GM18526 (cell line): ENCODE data around the gene PWWP2A.
A peak's percentile ranks its signal among the peaks of the same experiment; 100 is the strongest.

Source experiments
- POLR2A ChIP-seq: IDR thresholded peaks from 3 replicates; pipeline ENCODE4 v1.6.1; 2011; ENCODE audit not compliant: insufficient read length; ENCODE audit errors: extremely low read depth

The PWWP2A gene

DNA sequence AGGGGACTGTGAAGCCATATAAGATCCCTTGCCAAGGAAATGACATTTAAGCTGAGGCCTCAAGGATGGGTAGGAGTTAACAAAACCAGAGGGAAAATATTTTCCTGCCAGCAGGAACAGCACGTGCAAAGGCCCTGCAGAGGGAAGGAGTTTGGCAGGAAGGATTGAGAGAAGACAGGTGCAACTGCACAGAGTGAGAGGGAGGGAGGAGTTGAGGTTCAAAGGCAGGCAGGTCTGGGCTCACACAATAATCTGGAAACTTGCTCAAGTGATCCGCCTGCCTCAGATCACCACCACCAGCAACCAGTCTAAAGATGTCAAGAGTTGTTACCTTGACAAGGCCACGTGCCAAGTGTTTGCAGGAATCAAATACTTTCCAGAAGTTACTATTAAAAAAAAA, 31.1 kb upstream of the PWWP2A start:
- no peak for TF ChIP-seq POLR2A

DNA sequence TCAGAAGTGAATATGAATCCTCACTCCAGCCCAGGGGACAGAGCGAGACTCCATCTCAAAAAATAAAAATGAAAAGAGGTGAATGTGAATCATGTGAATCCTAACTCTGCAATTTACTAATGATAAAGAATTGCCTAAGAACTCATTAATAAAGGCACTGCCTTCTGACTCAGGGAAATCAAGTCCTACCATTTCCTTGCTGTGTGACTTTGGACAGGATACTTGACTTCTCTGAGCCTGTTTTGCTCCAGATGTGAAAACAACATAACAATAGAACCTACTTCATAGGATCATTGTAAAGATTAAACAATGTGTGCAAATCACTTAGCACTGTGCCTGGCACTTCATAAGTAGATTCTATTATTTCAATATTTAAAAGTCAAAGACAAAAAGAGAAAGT, 15.1 kb upstream of the PWWP2A start:
- TF ChIP-seq POLR2A = no peak

DNA sequence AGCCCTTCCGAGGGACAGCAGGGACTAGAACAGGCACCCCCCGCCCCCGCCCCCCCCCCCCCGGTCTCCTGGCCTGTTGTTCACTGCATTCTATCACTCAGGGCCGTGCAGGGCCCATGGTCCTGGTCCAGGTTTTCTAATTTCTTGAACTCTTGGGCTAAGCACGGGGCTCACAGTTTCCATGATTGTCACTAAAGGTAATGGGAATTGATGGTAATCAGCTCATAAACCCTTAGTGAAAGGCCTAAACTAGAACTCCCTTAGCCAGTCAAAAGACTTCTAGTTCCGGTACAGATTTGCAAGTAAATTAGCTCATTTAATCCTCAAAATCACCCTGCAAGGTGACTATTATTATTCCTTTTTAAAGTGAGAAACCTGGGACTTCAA, 14.7 kb upstream of the PWWP2A start:
- TF ChIP-seq POLR2A = no peak

DNA sequence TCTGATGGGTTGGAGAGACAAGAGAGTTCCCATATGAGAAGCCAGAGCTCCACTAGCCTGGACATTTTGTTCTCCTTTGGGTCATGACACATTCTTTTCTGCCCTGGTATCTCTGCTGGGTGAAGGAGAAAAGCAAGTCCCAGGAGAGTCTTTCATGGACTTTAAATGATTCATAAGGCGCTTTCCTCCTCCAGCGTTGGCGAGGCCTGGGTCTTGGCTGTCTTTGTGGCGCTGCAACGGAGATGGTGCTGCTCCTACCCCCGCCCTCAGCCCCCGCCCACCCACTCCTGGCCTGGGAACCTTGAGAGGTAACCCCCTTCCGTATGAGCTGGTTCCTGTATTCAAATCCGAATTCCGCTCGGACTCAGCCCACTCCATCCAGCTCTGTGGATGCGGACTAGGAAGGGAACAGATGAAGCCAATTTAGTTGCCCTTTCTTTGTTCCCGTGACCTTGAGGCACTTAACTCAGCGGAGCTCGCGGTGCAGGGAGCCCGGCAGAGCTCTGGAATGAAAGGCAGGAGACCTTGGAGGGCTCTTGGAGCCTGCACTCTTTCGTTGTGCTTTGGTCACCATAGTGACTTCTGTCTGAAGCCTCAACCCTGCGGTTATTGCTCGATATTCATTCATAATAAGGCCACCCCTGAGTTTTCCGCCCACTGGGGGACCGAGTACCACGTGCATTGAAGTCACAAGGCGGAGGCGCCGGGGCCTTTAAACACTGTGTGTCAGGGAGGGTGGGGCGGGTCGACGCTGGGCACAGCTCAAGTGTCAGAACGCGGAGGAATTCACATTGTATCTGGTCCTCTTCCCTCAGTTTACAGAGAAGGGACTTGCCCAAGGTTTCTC, 14.0 kb upstream of the PWWP2A start:
- TF ChIP-seq POLR2A = no peak

DNA sequence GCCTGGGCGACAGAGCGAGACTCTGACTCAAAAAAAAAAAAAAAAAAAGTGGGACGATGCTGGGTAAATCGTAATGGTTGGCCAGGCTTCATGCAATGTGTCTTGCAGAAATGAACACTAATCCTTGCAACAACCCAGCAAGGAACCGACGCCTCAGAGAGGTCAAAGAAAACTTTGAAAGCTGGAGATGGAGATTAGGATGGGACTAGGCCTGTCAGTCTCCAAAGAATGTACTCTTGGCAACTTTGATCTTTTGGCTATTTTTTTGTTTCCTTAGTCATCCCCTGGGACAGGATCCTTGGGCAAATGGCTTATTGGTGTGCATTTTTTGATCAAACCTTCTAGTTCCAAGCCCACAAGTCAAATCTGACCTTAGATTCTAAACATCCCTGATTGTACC, 10.6 kb upstream of the PWWP2A start:
- no peak for TF ChIP-seq POLR2A

DNA sequence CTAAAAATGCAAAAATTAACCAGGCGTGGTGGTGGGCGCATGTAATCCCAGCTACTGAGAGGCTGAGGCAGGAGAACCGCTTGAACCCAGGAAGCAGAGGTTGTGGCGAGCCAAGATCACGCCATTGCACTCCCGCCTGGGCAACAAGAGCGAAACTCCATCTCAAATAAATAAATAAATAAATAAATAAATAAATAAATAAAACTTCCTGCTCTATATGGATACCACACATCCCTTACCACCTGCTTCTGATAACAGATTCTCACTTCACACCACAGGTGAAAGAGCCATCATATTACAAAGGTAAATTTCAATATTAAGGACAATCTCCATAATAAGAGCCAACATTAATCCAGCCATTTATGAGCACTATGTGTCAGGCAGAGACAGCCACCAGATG, 9.4 kb upstream of the PWWP2A start:
- no peak for TF ChIP-seq POLR2A

DNA sequence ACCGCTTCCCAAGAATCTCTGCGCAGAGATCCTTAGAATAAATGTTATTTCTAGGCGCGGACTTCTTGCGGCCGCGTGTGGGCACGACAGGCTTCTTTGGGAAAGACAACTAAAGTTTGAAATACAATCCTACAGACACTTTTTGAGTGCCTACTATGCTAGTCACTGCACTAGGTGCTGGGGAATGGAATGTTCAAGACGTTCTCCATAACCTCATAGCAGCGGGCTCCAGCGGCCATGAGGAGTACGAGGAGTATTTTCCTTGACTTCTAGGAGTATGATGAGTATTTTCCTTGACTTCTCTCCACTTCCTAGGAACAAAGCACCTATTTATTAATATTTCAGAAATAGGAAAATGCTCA, 636 bp upstream of the PWWP2A start:
- TF ChIP-seq POLR2A = no peak

DNA sequence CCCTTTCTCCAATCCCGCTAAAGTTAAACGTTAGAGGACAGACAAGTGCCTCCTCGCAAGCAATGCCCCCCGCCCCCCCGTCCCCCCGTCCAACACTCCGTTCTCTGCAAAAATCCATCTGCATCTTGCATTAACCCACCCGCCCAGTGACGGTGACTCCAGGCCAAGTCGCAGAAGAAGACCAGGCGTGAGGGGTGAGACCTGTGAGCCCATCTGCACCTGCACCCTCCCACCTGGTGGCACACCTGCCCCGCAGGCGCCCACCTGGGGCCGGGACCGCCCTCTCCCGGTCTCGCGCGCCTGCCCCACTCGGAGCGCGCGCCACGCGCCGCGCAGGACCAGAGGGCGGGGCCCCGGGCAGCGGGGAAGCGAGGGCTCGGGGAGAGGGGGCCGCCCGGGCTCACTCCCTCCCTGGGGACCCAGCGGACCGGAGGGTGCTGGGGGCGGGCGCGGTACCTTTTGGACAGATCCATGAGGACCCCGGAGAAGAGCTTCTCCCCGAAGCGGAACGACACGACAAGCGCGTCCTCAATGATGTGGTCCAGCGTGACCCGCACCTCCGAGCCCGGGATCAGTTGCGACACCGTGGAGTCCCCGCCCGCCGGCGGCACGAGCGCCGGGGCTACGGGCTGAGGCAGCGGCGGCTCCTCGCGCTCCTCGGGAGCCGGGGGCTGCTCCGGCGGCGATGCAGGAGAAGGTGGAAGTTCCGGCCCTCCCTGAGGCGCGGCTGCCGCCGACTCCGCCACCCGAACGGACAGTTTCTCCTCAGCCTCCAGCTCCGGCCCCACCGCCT, 705 bp downstream of the PWWP2A start:
- peak; percentile 45 for TF ChIP-seq POLR2A

DNA sequence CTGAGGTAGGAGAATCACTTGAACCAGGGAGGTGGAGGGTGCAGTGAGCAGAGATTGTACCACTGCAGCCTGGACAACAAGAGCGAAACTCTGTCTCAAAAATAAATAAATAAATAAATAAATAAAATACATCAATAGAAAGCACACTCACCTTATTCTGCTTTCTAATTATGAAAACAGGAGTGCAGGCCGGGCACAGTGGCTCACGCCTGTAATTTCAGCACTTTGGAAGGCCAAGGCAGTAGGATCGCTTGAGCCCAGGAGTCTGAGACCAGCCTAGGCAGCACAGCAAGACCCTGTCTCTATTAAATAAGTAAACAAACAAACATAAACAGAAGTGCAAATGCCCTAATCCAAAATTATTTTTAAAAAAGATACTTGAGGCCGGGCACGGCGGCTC, 2.3 kb downstream of the PWWP2A start:
- TF ChIP-seq POLR2A = no peak

DNA sequence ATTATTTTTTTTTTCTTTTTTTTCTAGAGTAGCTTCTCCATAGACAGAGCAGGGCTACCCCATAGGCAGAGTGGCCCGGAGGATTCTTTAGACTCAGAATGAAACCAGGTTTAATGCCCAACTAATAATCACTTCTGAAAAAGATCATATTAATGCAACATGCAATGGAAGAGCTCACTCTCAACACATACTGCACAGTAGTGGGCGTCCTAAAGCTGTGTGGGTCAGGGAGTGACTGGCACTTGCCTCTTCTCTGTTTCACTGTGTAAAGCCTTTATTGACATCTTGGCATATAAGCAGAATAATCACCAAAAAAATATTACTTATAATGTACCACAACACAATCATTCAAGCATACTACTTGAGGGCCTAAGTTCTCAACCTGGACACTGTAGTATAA, 11.1 kb downstream of the PWWP2A start:
- TF ChIP-seq POLR2A = no peak

DNA sequence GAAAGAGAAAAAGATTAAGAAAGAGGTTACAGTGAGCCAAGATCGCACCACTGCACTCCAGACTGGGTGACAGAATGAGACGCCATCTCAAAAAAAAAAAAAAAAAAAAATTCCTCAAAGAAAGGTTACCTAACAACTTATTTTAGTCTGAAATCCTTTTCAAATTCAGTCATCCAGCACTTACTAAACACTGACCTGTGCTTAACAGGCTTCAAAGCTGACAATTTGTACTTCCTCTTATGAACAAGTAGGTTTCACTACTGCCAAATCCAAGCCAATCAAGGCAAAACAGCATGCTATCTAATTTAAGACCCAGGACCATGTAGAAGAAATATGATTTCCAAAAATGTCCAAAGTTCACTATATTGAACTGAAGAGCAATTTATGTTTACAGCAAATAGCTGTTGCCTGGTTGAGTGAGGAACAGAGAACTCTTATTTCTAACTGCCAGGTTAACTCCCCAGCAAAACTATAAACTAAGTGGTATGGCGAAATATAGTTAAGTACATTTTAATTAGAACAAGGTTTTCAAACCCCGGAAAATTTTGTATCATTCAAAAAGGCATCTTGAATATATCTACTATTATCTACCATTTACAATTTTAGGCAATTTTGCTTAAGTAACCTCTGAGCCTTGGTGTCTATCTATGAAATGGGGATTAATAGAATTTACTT, 13.4 kb downstream of the PWWP2A start:
- no peak for TF ChIP-seq POLR2A

DNA sequence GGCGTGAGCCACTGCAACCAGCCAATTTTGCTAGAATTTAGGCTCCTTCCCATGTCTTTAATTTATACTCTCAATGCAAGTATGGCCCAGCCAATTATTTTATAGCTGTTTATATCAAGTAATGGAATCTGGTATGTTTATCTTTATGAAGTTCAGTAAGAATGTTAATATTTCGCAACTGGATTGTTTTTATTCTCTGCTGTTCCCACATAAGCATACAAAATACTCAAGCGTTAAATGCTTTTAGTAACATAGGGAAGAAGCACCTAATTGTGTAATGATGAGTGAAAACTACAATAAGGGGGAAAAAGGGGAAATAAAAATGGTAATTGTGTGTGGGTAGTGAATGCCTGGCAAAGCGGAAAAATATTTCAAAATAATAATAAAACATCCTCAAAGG, 21.3 kb downstream of the PWWP2A start:
- TF ChIP-seq POLR2A = no peak

DNA sequence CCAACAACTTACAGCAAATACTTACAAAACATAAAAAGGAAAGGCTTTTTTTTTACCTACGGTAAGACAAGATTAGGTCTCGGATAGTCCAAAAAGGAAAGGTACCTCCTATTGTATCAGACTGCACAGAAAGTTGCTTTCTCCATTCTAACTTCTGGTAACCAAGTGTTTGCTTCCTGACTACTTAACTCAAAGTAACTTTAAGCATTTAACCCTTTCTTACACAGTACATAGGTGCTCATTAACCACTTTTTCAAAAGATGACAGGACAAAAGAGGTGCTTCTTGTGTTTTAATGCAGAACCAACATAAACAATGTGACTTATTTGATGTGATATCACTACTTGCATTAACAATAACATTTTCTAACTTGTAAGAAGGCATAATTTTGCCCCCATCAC, 23.1 kb downstream of the PWWP2A start:
- no peak for TF ChIP-seq POLR2A

DNA sequence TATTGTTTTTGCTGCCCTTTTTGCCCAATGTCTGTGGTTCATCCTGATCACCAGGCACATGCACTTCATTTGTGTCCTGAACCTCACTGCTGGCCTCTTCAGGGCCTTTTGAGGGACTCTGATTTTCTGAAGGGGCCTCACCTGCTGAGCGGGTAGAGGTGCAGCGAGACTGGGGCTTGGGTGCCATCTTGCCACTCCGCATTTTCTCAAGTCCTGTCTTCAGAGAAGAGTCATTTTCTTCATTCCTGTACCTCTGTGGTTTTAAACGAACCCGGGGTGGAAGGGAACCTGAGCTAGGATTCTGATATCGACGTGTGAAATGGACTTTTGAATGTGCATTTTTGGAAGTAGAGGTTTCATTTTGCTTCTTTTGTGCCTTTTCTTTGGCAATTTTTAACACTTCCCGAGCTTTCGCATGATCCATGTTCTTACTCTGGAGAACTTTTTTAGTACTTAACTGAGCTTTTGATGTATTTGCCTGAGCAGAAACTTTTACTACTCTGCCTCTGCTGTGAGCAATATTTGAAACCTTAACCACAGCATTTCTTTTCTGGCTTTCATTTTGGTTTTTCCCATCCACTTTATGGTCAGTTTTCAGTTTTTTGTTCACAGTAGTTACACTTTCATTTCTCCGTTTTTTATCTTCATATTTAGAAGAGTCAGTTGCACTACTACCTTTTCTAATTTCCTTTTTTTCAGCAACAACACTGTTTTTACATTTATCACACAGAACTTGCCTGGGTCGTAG, 26.1 kb downstream of the PWWP2A start:
- no peak for TF ChIP-seq POLR2A

DNA sequence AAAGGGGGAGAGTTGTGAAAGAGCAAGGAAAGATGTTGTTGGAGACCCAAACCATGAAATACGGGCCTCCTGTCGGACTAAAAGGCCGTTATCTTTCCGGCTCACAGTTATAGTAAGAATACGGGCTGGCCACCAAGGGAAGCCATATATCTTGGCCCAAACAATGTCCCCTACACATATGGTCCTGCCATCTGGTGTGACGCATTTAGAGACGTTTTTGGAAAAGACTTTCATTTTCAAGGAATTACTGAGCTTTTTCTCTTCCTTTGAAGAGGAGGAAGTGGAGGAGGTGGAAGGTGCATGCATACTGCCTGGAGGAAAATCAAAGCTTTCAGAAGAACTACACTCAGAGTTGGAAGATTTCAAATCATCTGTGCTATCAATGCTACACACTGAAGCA, 26.7 kb downstream of the PWWP2A start:
- TF ChIP-seq POLR2A = no peak
